Activated CD4-positive, alpha-beta T cell treated with anti-CD3 and anti-CD28 coated beads for 36 hours (primary cell): ENCODE results near the gene MMP19. TPM values are rescaled to one million over a fixed set of nuclear protein-coding genes. Genes with fewer than 3 reads are reported as not detected.
A peak's percentile ranks its signal among the peaks of the same experiment; 100 is the strongest.

ENCODE experiments used
- ATAC-seq: fragments of 200-7000 bp; cut with Tn5 transposase; one replicate; pipeline ENCODE4 v1.10.0; 2021; ENCODE audit warnings: mild to moderate bottlenecking, moderate library complexity
- CTCF ChIA-PET: fragments of 350-600 bp; sonication (Branson Sonifier 250); formaldehyde crosslinking; loops from one replicate; lab custom pipeline; 2021; ENCODE audit warnings: antibody characterized with exemption; lab: Charles Lee
- POLR2A ChIA-PET: fragments of 350-600 bp; sonication (Branson Sonifier 250); formaldehyde crosslinking; loops from one replicate; lab custom pipeline; 2021; ENCODE audit warnings: antibody characterized with exemption, inconsistent platforms; lab: Charles Lee
- DNase-seq: peaks from one replicate; pipeline ENCODE4 v3.0.0-alpha.2; 2020
- H3K27ac Mint-ChIP-seq: one replicate; pipeline ENCODE4 v1.8.0; 2021; ENCODE audit warnings: mixed read lengths
- H3K27me3 Mint-ChIP-seq: one replicate; pipeline ENCODE4 v1.8.0; 2021; ENCODE audit warnings: mixed read lengths
- H3K36me3 Mint-ChIP-seq: one replicate; pipeline ENCODE4 v1.8.0; 2021; ENCODE audit warnings: low read depth, mixed read lengths
- H3K4me1 Mint-ChIP-seq: one replicate; pipeline ENCODE4 v1.8.0; 2021; ENCODE audit warnings: mixed read lengths
- H3K4me3 Mint-ChIP-seq: one replicate; pipeline ENCODE4 v1.8.0; 2021; ENCODE audit warnings: mild to moderate bottlenecking, moderate library complexity, mixed read lengths
- H3K9me3 Mint-ChIP-seq: one replicate; pipeline ENCODE4 v1.8.0; 2021; ENCODE audit warnings: low read depth, mixed read lengths
- intact Hi-C, 2 experiments: fragments of 100-400 bp; cut with DNase I in 1 of 2; cut with micrococcal nuclease in 1 of 2; formaldehyde crosslinking; loops; one replicate each; pipeline versions ENCODE4 v1.14.2 to v1.15.1; 2022 to 2024; cut with DNase I, micrococcal nuclease
- total RNA-seq, 2 experiments: library from RNA; stranded (reverse); gene quantifications; one replicate each; pipeline ENCODE4 v1.2.3, GENCODE V29; 2021

MMP19 gene
- total RNA-seq, 2 experiments from 2014 or later: not detected

- no peak for DNase-seq
- no peaks in the 10 kb centered on the region for H3K27me3 Mint-ChIP-seq
- H3K4me1 Mint-ChIP-seq: no peaks in the 10 kb centered on the region
- H3K4me3 Mint-ChIP-seq: no peak overlapping the region
- intact Hi-C loops: no loop called here
- POLR2A ChIA-PET: no interaction called here
- no peak overlapping the region for H3K27ac Mint-ChIP-seq
- peaks cover 3% of the 10 kb centered on the region for H3K9me3 Mint-ChIP-seq
- CTCF ChIA-PET: interaction anchor here (0.7 to 1.6 kb wide), 2 partner anchors 115 to 124 kb away, joined by 3 to 4 read pairs; no protein-coding TSS in a partner anchor
- no peak for ATAC-seq
- H3K36me3 Mint-ChIP-seq: no peaks in the 10 kb centered on the region
Observed at GRCh38 chr12:55861871-55862270, 19.1 kb upstream of the MMP19 start.

- intact Hi-C loops: no loop called here
- H3K9me3 Mint-ChIP-seq: peaks cover 3% of the 10 kb centered on the region
- H3K4me1 Mint-ChIP-seq: no peaks in the 10 kb centered on the region
- no peak overlapping the region for H3K4me3 Mint-ChIP-seq
- H3K27me3 Mint-ChIP-seq: no peaks in the 10 kb centered on the region
- no peaks in the 10 kb centered on the region for H3K36me3 Mint-ChIP-seq
- ChIA-PET CTCF (interaction anchor here (0.6 to 1.6 kb wide), 2 partner anchors 124 to 477 kb away, joined by 3 to 4 read pairs; no protein-coding TSS in a partner anchor), POLR2A (no interaction called here)
- H3K27ac Mint-ChIP-seq: no peak overlapping the region
- ATAC-seq (no peak), DNase-seq (no peak)
Observed at GRCh38 chr12:55861396-55861795, 18.7 kb upstream of the MMP19 start.

- H3K27me3 Mint-ChIP-seq: peaks cover 2% of the 10 kb centered on the region
- ChIA-PET POLR2A (no interaction called here), CTCF (interaction anchor here (0.6 to 1.0 kb wide), 2 partner anchors 23 to 658 kb away, joined by 4 read pairs; partner anchors contain the start of gene DNAJC14)
- no peak overlapping the region for H3K4me3 Mint-ChIP-seq
- peaks cover 4% of the 10 kb centered on the region for H3K4me1 Mint-ChIP-seq
- no peaks in the 10 kb centered on the region for H3K9me3 Mint-ChIP-seq
- no peaks in the 10 kb centered on the region for H3K36me3 Mint-ChIP-seq
- intact Hi-C loops: no loop called here
- DNase-seq (no peak), ATAC-seq (no peak)
- H3K27ac Mint-ChIP-seq: no peak overlapping the region
Observed at GRCh38 chr12:55852740-55853139, 10.0 kb upstream of the MMP19 start.

- CTCF ChIA-PET: no interaction called here
- no peak for DNase-seq
Observed at GRCh38 chr12:55850893-55851292, 8.2 kb upstream of the MMP19 start.

GRCh38 chr12:55850401-55850800 lies 7.7 kb upstream of the MMP19 start:
- H3K27me3 Mint-ChIP-seq: peaks cover 2% of the 10 kb centered on the region
- DNase-seq: no peak
- no peak for ATAC-seq
- no peaks in the 10 kb centered on the region for H3K36me3 Mint-ChIP-seq
- ChIA-PET POLR2A (no interaction called here), CTCF (no interaction called here)
- no peak overlapping the region for H3K4me3 Mint-ChIP-seq
- intact Hi-C loops: no loop called here
- H3K4me1 Mint-ChIP-seq: peaks cover 14% of the 10 kb centered on the region
- no peaks in the 10 kb centered on the region for H3K9me3 Mint-ChIP-seq
- H3K27ac Mint-ChIP-seq: no peak overlapping the region

More at GRCh38 chr12:55850893-55851292, 8.2 kb upstream of the MMP19 start:
- Mint-ChIP-seq H3K36me3 (no peaks in the 10 kb centered on the region), H3K9me3 (no peaks in the 10 kb centered on the region), H3K4me1 (peaks cover 14% of the 10 kb centered on the region), H3K27me3 (peaks cover 2% of the 10 kb centered on the region), H3K27ac (no peak overlapping the region), H3K4me3 (no peak overlapping the region)
- no peak for ATAC-seq
- POLR2A ChIA-PET: no interaction called here
- intact Hi-C loops: no loop called here

GRCh38 chr12:55849616-55850343 lies 7.0 kb upstream of the MMP19 start:
- H3K36me3 Mint-ChIP-seq: no peaks in the 10 kb centered on the region
- intact Hi-C loops: no loop called here
- ATAC-seq: no peak
- no peaks in the 10 kb centered on the region for H3K9me3 Mint-ChIP-seq
- peaks cover 2% of the 10 kb centered on the region for H3K27me3 Mint-ChIP-seq
- POLR2A ChIA-PET: no interaction called here
- H3K4me3 Mint-ChIP-seq: no peak overlapping the region
- CTCF ChIA-PET: no interaction called here
- H3K27ac Mint-ChIP-seq: no peak overlapping the region
- peaks cover 14% of the 10 kb centered on the region for H3K4me1 Mint-ChIP-seq
- DNase-seq: no peak

GRCh38 chr12:55847603-55848291 lies 5.0 kb upstream of the MMP19 start:
- intact Hi-C loops: no loop called here
- POLR2A ChIA-PET: interaction anchor here (1.2 kb wide), 1 partner anchor 30 kb away, joined by 3 read pairs; the partner anchor contains the start of genes ORMDL2 and SARNP
- ATAC-seq: peak; percentile 79
- H3K36me3 Mint-ChIP-seq: no peaks in the 10 kb centered on the region
- CTCF ChIA-PET: interaction anchor here (0.6 to 0.7 kb wide), 3 partner anchors 17 to 1270 kb away, joined by 3 read pairs; no protein-coding TSS in a partner anchor
- peaks cover 2% of the 10 kb centered on the region for H3K27me3 Mint-ChIP-seq
- peak; percentile 44 for DNase-seq
- H3K27ac Mint-ChIP-seq: peak overlapping the region; percentile 74
- no peaks in the 10 kb centered on the region for H3K9me3 Mint-ChIP-seq
- no peak overlapping the region for H3K4me3 Mint-ChIP-seq
- peaks cover 14% of the 10 kb centered on the region for H3K4me1 Mint-ChIP-seq

GRCh38 chr12:55847033-55847432 lies 4.3 kb upstream of the MMP19 start:
- peak overlapping the region; percentile 74 for H3K27ac Mint-ChIP-seq
- H3K4me3 Mint-ChIP-seq: no peak overlapping the region
- DNase-seq (peak; percentile 61), ATAC-seq (peak; percentile 78)
- H3K27me3 Mint-ChIP-seq: peaks cover 2% of the 10 kb centered on the region
- intact Hi-C loops: no loop called here
- no peaks in the 10 kb centered on the region for H3K36me3 Mint-ChIP-seq
- CTCF ChIA-PET: interaction anchor here (0.6 to 1.1 kb wide), 5 partner anchors 13 to 1271 kb away, joined by 3 to 5 read pairs (median 3); no protein-coding TSS in a partner anchor
- POLR2A ChIA-PET: interaction anchor here (0.6 to 1.2 kb wide), 3 partner anchors 29 to 139 kb away, joined by 3 to 4 read pairs (median 3); partner anchors contain the start of genes ITGA7, ORMDL2 and SARNP
- no peaks in the 10 kb centered on the region for H3K9me3 Mint-ChIP-seq
- peaks cover 14% of the 10 kb centered on the region for H3K4me1 Mint-ChIP-seq

- no peaks in the 10 kb centered on the region for H3K9me3 Mint-ChIP-seq
- no peak overlapping the region for H3K4me3 Mint-ChIP-seq
- no peak overlapping the region for H3K27ac Mint-ChIP-seq
- no peak for ATAC-seq
- intact Hi-C loops: no loop called here
- ChIA-PET CTCF (interaction anchor here (0.8 to 1.3 kb wide), 3 partner anchors 80 to 107 kb away, joined by 3 to 5 read pairs (median 3); no protein-coding TSS in a partner anchor), POLR2A (no interaction called here)
- peaks cover 2% of the 10 kb centered on the region for H3K27me3 Mint-ChIP-seq
- H3K4me1 Mint-ChIP-seq: peaks cover 14% of the 10 kb centered on the region
- DNase-seq: no peak
- H3K36me3 Mint-ChIP-seq: no peaks in the 10 kb centered on the region
Observed at GRCh38 chr12:55845785-55846496, 3.2 kb upstream of the MMP19 start.

GRCh38 chr12:55845361-55845760 lies 2.6 kb upstream of the MMP19 start:
- Mint-ChIP-seq H3K4me1 (peaks cover 14% of the 10 kb centered on the region), H3K27ac (no peak overlapping the region), H3K9me3 (no peaks in the 10 kb centered on the region), H3K36me3 (no peaks in the 10 kb centered on the region), H3K27me3 (peaks cover 2% of the 10 kb centered on the region), H3K4me3 (no peak overlapping the region)
- POLR2A ChIA-PET: no interaction called here
- CTCF ChIA-PET: interaction anchor here (0.8 to 1.3 kb wide), 2 partner anchors 91 to 106 kb away, joined by 3 read pairs; no protein-coding TSS in a partner anchor
- DNase-seq (no peak), ATAC-seq (no peak)
- intact Hi-C loops: no loop called here

- DNase-seq: no peak
- CTCF ChIA-PET: interaction anchor here (1.3 kb wide), 1 partner anchor 91 kb away, joined by 3 read pairs; no protein-coding TSS in a partner anchor
- Mint-ChIP-seq H3K4me3 (no peak overlapping the region), H3K27me3 (peaks cover 2% of the 10 kb centered on the region), H3K4me1 (peaks cover 14% of the 10 kb centered on the region), H3K36me3 (no peaks in the 10 kb centered on the region), H3K27ac (no peak overlapping the region), H3K9me3 (no peaks in the 10 kb centered on the region)
- intact Hi-C loops: no loop called here
- no peak for ATAC-seq
- POLR2A ChIA-PET: no interaction called here
Observed at GRCh38 chr12:55844961-55845360, 2.2 kb upstream of the MMP19 start.
